8988T (cell line): ENCODE measurements around the gene ADAMTS3.
"Not testable (repeated sequence)": the region's sequence is repeated elsewhere in the genome, so short reads cannot be mapped to it uniquely, and the experiment has no call there.

Experiments used
- DNase-seq: peaks from one replicate; pipeline ENCODE4 v3.0.0; 2011

The ADAMTS3 gene

GRCh38 chr4:72463724-72464123 is 105.3 kb downstream of the ADAMTS3 start:
- no peak for DNase-seq

- no peak for DNase-seq
These were observed 111.9 kb downstream of the ADAMTS3 start for GRCh38 chr4:72457158-72457557.

- DNase-seq, result no peak
These were observed 117.7 kb downstream of the ADAMTS3 start for GRCh38 chr4:72451349-72451748.

- DNase-seq, result no peak
These were observed 119.3 kb downstream of the ADAMTS3 start for GRCh38 chr4:72449705-72450104.

GRCh38 chr4:72448231-72448630 is 120.8 kb downstream of the ADAMTS3 start:
- DNase-seq, result no peak

GRCh38 chr4:72446353-72447055 is 122.5 kb downstream of the ADAMTS3 start:
- no peak for DNase-seq

- no peak for DNase-seq
These were observed 124.9 kb downstream of the ADAMTS3 start for GRCh38 chr4:72444092-72444491.

GRCh38 chr4:72442715-72443114 is 126.3 kb downstream of the ADAMTS3 start:
- DNase-seq, result no peak

GRCh38 chr4:72442147-72442546 is 126.9 kb downstream of the ADAMTS3 start:
- DNase-seq, result no peak

GRCh38 chr4:72440386-72440785 is 128.6 kb downstream of the ADAMTS3 start:
- DNase-seq, result no peak

GRCh38 chr4:72432975-72433374 is 136.0 kb downstream of the ADAMTS3 start:
- no peak for DNase-seq

GRCh38 chr4:72432282-72432681 is 136.7 kb downstream of the ADAMTS3 start:
- no peak for DNase-seq

GRCh38 chr4:72430988-72431387 is 138.0 kb downstream of the ADAMTS3 start:
- DNase-seq, result no peak

GRCh38 chr4:72430050-72430449 is 139.0 kb downstream of the ADAMTS3 start:
- DNase-seq, result no peak

GRCh38 chr4:72429397-72429889 is 139.6 kb downstream of the ADAMTS3 start:
- DNase-seq, result no peak

GRCh38 chr4:72427057-72427456 is 142.0 kb downstream of the ADAMTS3 start:
- no peak for DNase-seq

GRCh38 chr4:72425908-72426307 is 143.1 kb downstream of the ADAMTS3 start:
- not testable (repeated sequence) for DNase-seq

GRCh38 chr4:72424006-72424405 is 145.0 kb downstream of the ADAMTS3 start:
- DNase-seq, result no peak

- no peak for DNase-seq
These were observed 146.6 kb downstream of the ADAMTS3 start for GRCh38 chr4:72422416-72422815.

- DNase-seq, result no peak
These were observed 150.6 kb downstream of the ADAMTS3 start for GRCh38 chr4:72418458-72418857.

- DNase-seq, result no peak
These were observed 158.9 kb downstream of the ADAMTS3 start for GRCh38 chr4:72410158-72410557.

- no peak for DNase-seq
These were observed 160.5 kb downstream of the ADAMTS3 start for GRCh38 chr4:72408568-72408967.

GRCh38 chr4:72405417-72405816 is 163.6 kb downstream of the ADAMTS3 start:
- no peak for DNase-seq

- DNase-seq, result no peak
These were observed 171.7 kb downstream of the ADAMTS3 start for GRCh38 chr4:72397314-72397713.

- DNase-seq, result no peak
These were observed 174.9 kb downstream of the ADAMTS3 start for GRCh38 chr4:72394012-72394663.
